Gastroesophageal sphincter (tissue), 3 donors: ENCODE results near the gene ARHGAP24.
"Not testable (repeated sequence)": the region's sequence is repeated elsewhere in the genome, so short reads cannot be mapped to it uniquely, and the experiment has no call there.

Source experiments
- POLR2A ChIP-seq, 2 donors: fragments of 450-650 bp; IDR thresholded peaks; one replicate each; pipeline ENCODE4 v1.6.1; 2017; ENCODE audit warnings: antibody characterized with exemption in 2 of 2, mild to moderate bottlenecking in 2 of 2, moderate library complexity in 1 of 2
- TF ChIP-seq, protein P1 (sequence below), 4 experiments: fragments of 200-600 bp in 2 of 4; fragments of 450-650 bp in 2 of 4; sonication (generic) in 1 of 4; IDR thresholded peaks; one replicate each; pipeline ENCODE4 v1.5.1; 2017 to 2019; ENCODE audit warnings: antibody characterized with exemption in 4 of 4, mild to moderate bottlenecking in 2 of 4, moderate library complexity in 2 of 4

GRCh38 chr4:85839981-85840451 lies 365.1 kb downstream of the ARHGAP24 start:
- TF ChIP-seq, protein P1, sequence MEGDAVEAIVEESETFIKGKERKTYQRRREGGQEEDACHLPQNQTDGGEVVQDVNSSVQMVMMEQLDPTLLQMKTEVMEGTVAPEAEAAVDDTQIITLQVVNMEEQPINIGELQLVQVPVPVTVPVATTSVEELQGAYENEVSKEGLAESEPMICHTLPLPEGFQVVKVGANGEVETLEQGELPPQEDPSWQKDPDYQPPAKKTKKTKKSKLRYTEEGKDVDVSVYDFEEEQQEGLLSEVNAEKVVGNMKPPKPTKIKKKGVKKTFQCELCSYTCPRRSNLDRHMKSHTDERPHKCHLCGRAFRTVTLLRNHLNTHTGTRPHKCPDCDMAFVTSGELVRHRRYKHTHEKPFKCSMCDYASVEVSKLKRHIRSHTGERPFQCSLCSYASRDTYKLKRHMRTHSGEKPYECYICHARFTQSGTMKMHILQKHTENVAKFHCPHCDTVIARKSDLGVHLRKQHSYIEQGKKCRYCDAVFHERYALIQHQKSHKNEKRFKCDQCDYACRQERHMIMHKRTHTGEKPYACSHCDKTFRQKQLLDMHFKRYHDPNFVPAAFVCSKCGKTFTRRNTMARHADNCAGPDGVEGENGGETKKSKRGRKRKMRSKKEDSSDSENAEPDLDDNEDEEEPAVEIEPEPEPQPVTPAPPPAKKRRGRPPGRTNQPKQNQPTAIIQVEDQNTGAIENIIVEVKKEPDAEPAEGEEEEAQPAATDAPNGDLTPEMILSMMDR (IDR thresholded peaks at IDR 0.05) = not testable (repeated sequence)
- TF ChIP-seq POLR2A (IDR thresholded peaks at IDR 0.05) = not testable (repeated sequence)
